Spleen (tissue), 7 donors: ENCODE results near the gene EPOP.

Experiments
- POLR2A ChIP-seq, 3 donors: fragments of 450-650 bp; IDR thresholded peaks; one replicate each; pipeline ENCODE4 v1.5.1; 2017; ENCODE audit warnings: antibody characterized with exemption in 3 of 3, mild to moderate bottlenecking in 1 of 3
- TF ChIP-seq, protein P1 (sequence below), 11 experiments: fragments of 200-600 bp in 7 of 11; fragments of 450-650 bp in 4 of 11; sonication (generic) in 4 of 11; IDR thresholded peaks in 8 of 11; conservative IDR thresholded peaks in 3 of 11; 1 replicate in 7 of 11; 2 replicates in 4 of 11; pipeline versions ENCODE4 v1.4.0 to v1.8.0; 2016 to 2021; ENCODE audit warnings: antibody characterized with exemption in 11 of 11, inconsistent platforms in 4 of 11, mild to moderate bottlenecking in 1 of 11
- donor health status: DM: no; HTN: no; CAD: no; lungs with moderate emphysema.
- donor health status: DM: no; HTN: no; CAD: no.
- donor health status: DM: no; HTN: no; CAD: no.

- TF ChIP-seq, protein P1, sequence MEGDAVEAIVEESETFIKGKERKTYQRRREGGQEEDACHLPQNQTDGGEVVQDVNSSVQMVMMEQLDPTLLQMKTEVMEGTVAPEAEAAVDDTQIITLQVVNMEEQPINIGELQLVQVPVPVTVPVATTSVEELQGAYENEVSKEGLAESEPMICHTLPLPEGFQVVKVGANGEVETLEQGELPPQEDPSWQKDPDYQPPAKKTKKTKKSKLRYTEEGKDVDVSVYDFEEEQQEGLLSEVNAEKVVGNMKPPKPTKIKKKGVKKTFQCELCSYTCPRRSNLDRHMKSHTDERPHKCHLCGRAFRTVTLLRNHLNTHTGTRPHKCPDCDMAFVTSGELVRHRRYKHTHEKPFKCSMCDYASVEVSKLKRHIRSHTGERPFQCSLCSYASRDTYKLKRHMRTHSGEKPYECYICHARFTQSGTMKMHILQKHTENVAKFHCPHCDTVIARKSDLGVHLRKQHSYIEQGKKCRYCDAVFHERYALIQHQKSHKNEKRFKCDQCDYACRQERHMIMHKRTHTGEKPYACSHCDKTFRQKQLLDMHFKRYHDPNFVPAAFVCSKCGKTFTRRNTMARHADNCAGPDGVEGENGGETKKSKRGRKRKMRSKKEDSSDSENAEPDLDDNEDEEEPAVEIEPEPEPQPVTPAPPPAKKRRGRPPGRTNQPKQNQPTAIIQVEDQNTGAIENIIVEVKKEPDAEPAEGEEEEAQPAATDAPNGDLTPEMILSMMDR (IDR thresholded peaks at IDR 0.05 in 8 of 11, conservative IDR thresholded peaks at IDR 0.05 in 3 of 11) = no peak
- no peak for TF ChIP-seq POLR2A (IDR thresholded peaks at IDR 0.05)
Measured at GRCh38 chr17:38717139-38717745, 42.5 kb upstream of the EPOP start.
